ENCODE data around the gene KASH5. TPM values are rescaled to one million over a fixed set of nuclear protein-coding genes. Genes with fewer than 3 reads are reported as not detected.

The KASH5 gene
- total RNA-seq, 1 experiment from 2014 or later, result 0.42 TPM

- no peak for TF ChIP-seq ZNF232 (CRISPR knock-in tag; IDR thresholded peaks at IDR 0.05)
These were observed 23.8 kb downstream of the KASH5 start (continued) for GRCh38 chr19:49411681-49412326.

GRCh38 chr19:49413348-49413747 is 25.3 kb downstream of the KASH5 start:
- CTCF ChIA-PET, result interaction anchor here (0.8 to 1.9 kb wide), 7 partner anchors 9 to 29 kb away, joined by 3 to 8 read pairs (median 4); partner anchors contain the start of gene GFY
- ATAC-seq, result no peak
- H3K4me1 Mint-ChIP-seq, result peaks cover 44% of the 10 kb centered on the region
- H3K4me3 Mint-ChIP-seq, result no peak overlapping the region
- H3K27me3 Mint-ChIP-seq (ENCODE audit: low read depth), result peaks cover 11% of the 10 kb centered on the region; the same call in 1 of the 2 replicates
- TF ChIP-seq STAT6 (CRISPR knock-in tag; conservative IDR thresholded peaks at IDR 0.05; ENCODE audit: low read depth), result no peak
- TF ChIP-seq HMGXB4 (CRISPR knock-in tag; IDR thresholded peaks at IDR 0.05), result no peak
- TF ChIP-seq ZNF219 (CRISPR knock-in tag; IDR thresholded peaks at IDR 0.05; ENCODE audit: borderline replicate concordance), result no peak
- no peak for TF ChIP-seq USF2 (CRISPR knock-in tag; IDR thresholded peaks at IDR 0.05)
- TF ChIP-seq CBFB (CRISPR knock-in tag; IDR thresholded peaks at IDR 0.05; ENCODE audit: low read depth), result no peak
- no peak for TF ChIP-seq RORB (CRISPR knock-in tag; IDR thresholded peaks at IDR 0.05)
- H3K27ac Mint-ChIP-seq, result no peak overlapping the region
- no peak for DNase-seq (ENCODE audit: low spot score)
- H3K9me3 Mint-ChIP-seq, result no peaks in the 10 kb centered on the region
- H3K36me3 Mint-ChIP-seq, result no peaks in the 10 kb centered on the region
- POLR2A ChIA-PET, result interaction anchor here (0.6 to 1.0 kb wide), 2 partner anchors 10 to 35 kb away, joined by 4 to 5 read pairs; no protein-coding TSS in a partner anchor

GRCh38 chr19:49414256-49414655 is 26.2 kb downstream of the KASH5 start:
- Mint-ChIP-seq H3K4me1 (peaks cover 51% of the 10 kb centered on the region), H3K27ac (no peak overlapping the region), H3K27me3 (ENCODE audit: low read depth) (peaks cover 20% of the 10 kb centered on the region), H3K9me3 (no peaks in the 10 kb centered on the region), H3K36me3 (no peaks in the 10 kb centered on the region), H3K4me3 (no peak overlapping the region)
- TF ChIP-seq ZNF512 (CRISPR knock-in tag; IDR thresholded peaks at IDR 0.05; ENCODE audit: borderline replicate concordance), result no peak
- DNase-seq (ENCODE audit: low spot score) (no peak), ATAC-seq (no peak)
- CTCF ChIA-PET, result interaction anchor here (0.8 to 1.9 kb wide), 5 partner anchors 8 to 28 kb away, joined by 3 to 8 read pairs (median 4); partner anchors contain the start of gene GFY
- POLR2A ChIA-PET, result interaction anchor here (1.0 kb wide), 1 partner anchor 11 kb away, joined by 5 read pairs; no protein-coding TSS in a partner anchor

GRCh38 chr19:49415102-49415809 is 27.2 kb downstream of the KASH5 start:
- ATAC-seq, result no peak
- Mint-ChIP-seq H3K27me3 (ENCODE audit: low read depth) (peaks cover 27% of the 10 kb centered on the region), H3K36me3 (no peaks in the 10 kb centered on the region), H3K4me3 (no peak overlapping the region), H3K4me1 (peaks cover 55% of the 10 kb centered on the region), H3K9me3 (no peaks in the 10 kb centered on the region), H3K27ac (no peak overlapping the region; the same call in 1 of the 2 replicates)
- ChIA-PET CTCF (interaction anchor here (0.6 to 8.4 kb wide), 7 partner anchors 12 to 190 kb away, joined by 3 to 120 read pairs (median 3); partner anchors contain the start of genes DKKL1 and KASH5), POLR2A (no interaction called here)
- no peak for DNase-seq (ENCODE audit: low spot score)
- TF ChIP-seq ZNF263 (CRISPR knock-in tag; IDR thresholded peaks at IDR 0.05; ENCODE audit: low read depth) (no peak), ATF3 (CRISPR knock-in tag; conservative IDR thresholded peaks at IDR 0.05) (no peak), SMAD3 (CRISPR knock-in tag; IDR thresholded peaks at IDR 0.05; ENCODE audit: borderline replicate concordance) (no peak), E2F5 (CRISPR knock-in tag; IDR thresholded peaks at IDR 0.05) (no peak), ZNF121 (CRISPR knock-in tag; IDR thresholded peaks at IDR 0.05) (no peak), JAZF1 (CRISPR knock-in tag; IDR thresholded peaks at IDR 0.05) (no peak), ZNF416 (CRISPR knock-in tag; IDR thresholded peaks at IDR 0.05) (no peak)
